Activated CD8-positive, alpha-beta T cell treated with anti-CD3 and anti-CD28 coated beads for 36 hours (primary cell): ENCODE measurements around the gene PLAGL2. TPM values are rescaled to one million over a fixed set of nuclear protein-coding genes. Genes with fewer than 3 reads are reported as not detected.

Experiments
- ATAC-seq: fragments of 200-7000 bp; cut with Tn5 transposase; one replicate; pipeline ENCODE4 v1.10.0; 2021; ENCODE audit warnings: mild to moderate bottlenecking, moderate library complexity
- CTCF ChIA-PET: fragments of 350-600 bp; sonication (Branson Sonifier 250); formaldehyde crosslinking; loops from one replicate; lab custom pipeline; 2021; ENCODE audit warnings: antibody characterized with exemption; lab: Charles Lee
- POLR2A ChIA-PET: fragments of 350-600 bp; sonication (Branson Sonifier 250); formaldehyde crosslinking; loops from one replicate; lab custom pipeline; 2021; ENCODE audit warnings: antibody characterized with exemption; lab: Charles Lee
- DNase-seq: peaks from one replicate; pipeline ENCODE4 v3.0.0-alpha.2; 2020
- H3K27ac Mint-ChIP-seq: one replicate; pipeline ENCODE4 v1.8.0; 2021; ENCODE audit warnings: mild to moderate bottlenecking, mixed read lengths
- H3K27me3 Mint-ChIP-seq: one replicate; pipeline ENCODE4 v1.8.0; 2021; ENCODE audit warnings: mixed read lengths
- H3K36me3 Mint-ChIP-seq: one replicate; pipeline ENCODE4 v1.8.0; 2021; ENCODE audit warnings: low read depth, mixed read lengths
- H3K4me1 Mint-ChIP-seq: one replicate; pipeline ENCODE4 v1.8.0; 2021; ENCODE audit warnings: low read depth, mixed read lengths
- H3K4me3 Mint-ChIP-seq: one replicate; pipeline ENCODE4 v1.8.0; 2021; ENCODE audit warnings: mild to moderate bottlenecking, moderate library complexity, mixed read lengths
- H3K9me3 Mint-ChIP-seq: one replicate; pipeline ENCODE4 v1.8.0; 2021; ENCODE audit warnings: mixed read lengths
- intact Hi-C: fragments of 100-400 bp; cut with micrococcal nuclease; formaldehyde crosslinking; loops from one replicate; pipeline ENCODE4 v1.10.0; 2022
- total RNA-seq, 2 experiments: library from RNA; stranded (reverse); gene quantifications; one replicate each; pipeline ENCODE4 v1.2.3, GENCODE V29; 2021
- TF ChIP-seq, protein P1 (sequence below): fragments of 200-600 bp; IDR thresholded peaks from one replicate; pipeline ENCODE4 v1.8.0; 2022; ENCODE audit warnings: antibody characterized with exemption, mild to moderate bottlenecking

PLAGL2 gene
- total RNA-seq, 2 experiments from 2014 or later = 70.6 to 71.5 TPM

DNA sequence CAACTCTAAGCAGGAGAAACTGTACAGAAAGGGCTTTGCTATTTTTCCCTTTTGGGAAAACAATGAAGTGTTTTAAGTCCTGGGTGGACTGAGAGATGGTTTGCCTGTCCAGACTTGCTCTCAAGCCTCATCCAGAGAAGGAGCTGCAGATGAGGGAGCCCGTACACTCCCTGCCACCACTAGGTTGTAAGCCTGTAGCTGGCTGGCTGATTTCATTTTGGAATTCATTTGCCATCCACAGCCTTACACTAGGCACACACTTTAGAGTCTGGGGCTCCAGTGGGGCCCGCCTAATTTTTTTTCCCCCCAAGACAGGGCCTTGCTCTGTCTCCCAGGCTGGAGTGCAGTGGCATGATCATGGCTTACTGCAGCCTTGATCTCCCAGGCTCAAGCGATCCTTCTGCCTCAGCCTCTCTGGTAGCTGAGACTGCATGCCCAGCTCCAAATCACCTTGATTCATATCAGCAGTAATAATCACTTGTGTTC, 28.5 kb upstream of the PLAGL2 start:
- Mint-ChIP-seq H3K4me3 (no peak overlapping the region), H3K27me3 (no peaks in the 10 kb centered on the region), H3K9me3 (no peaks in the 10 kb centered on the region), H3K4me1 (peaks cover 49% of the 10 kb centered on the region), H3K27ac (peak overlapping the region; percentile 80), H3K36me3 (peaks cover 60% of the 10 kb centered on the region)
- CTCF ChIA-PET = no interaction called here
- ATAC-seq = no peak
- TF ChIP-seq, protein P1, sequence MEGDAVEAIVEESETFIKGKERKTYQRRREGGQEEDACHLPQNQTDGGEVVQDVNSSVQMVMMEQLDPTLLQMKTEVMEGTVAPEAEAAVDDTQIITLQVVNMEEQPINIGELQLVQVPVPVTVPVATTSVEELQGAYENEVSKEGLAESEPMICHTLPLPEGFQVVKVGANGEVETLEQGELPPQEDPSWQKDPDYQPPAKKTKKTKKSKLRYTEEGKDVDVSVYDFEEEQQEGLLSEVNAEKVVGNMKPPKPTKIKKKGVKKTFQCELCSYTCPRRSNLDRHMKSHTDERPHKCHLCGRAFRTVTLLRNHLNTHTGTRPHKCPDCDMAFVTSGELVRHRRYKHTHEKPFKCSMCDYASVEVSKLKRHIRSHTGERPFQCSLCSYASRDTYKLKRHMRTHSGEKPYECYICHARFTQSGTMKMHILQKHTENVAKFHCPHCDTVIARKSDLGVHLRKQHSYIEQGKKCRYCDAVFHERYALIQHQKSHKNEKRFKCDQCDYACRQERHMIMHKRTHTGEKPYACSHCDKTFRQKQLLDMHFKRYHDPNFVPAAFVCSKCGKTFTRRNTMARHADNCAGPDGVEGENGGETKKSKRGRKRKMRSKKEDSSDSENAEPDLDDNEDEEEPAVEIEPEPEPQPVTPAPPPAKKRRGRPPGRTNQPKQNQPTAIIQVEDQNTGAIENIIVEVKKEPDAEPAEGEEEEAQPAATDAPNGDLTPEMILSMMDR = no peak
- no peak for DNase-seq
- POLR2A ChIA-PET = interaction anchor here (0.7 to 1.1 kb wide), 4 partner anchors 10 to 123 kb away, joined by 3 read pairs; no protein-coding TSS in a partner anchor
- intact Hi-C loops = no loop called here

DNA sequence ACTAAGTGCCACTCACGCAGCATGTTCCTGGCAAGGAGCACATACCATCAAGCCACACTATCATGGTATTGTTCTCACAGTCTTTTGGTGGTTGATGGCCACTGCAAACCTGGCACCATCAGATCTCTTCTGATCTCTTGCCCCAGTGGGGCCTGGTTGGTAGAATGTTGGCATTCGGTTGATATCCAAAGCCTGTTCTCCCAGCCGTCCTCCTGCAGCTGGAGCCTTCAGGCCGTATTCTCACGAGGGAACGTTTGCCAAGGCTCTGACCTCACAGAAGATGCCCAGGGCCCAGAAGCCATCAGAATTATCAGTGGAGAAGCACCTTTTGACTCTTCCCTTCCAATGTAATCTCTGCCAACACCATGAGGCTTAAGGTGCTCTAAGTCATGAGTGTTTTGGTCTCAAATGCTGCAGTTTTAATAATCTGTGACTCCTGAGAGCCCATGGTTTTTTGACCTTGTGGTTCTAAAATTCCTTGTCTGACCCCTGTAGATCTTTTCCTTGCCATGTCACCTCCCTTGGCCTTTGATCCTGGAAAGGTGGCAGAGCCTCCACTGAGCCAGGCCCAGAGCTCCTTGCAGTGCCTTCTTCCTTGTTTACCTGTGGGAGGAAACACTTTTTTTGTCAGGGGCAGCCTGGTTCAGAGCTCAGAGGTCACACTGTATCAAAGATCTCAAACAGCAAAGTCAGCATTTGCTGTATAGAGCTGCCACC, 27.9 kb upstream of the PLAGL2 start:
- intact Hi-C loops = no loop called here
- H3K4me1 Mint-ChIP-seq = peaks cover 51% of the 10 kb centered on the region
- peaks cover 66% of the 10 kb centered on the region for H3K36me3 Mint-ChIP-seq
- ChIA-PET CTCF (no interaction called here), POLR2A (interaction anchor here (0.7 to 1.8 kb wide), 3 partner anchors 11 to 124 kb away, joined by 3 to 4 read pairs (median 3); no protein-coding TSS in a partner anchor)
- TF ChIP-seq, protein P1 = no peak
- no peak overlapping the region for H3K4me3 Mint-ChIP-seq
- peak overlapping the region; percentile 80 for H3K27ac Mint-ChIP-seq
- H3K27me3 Mint-ChIP-seq = no peaks in the 10 kb centered on the region
- no peak for DNase-seq
- no peaks in the 10 kb centered on the region for H3K9me3 Mint-ChIP-seq
- ATAC-seq = no peak

DNA sequence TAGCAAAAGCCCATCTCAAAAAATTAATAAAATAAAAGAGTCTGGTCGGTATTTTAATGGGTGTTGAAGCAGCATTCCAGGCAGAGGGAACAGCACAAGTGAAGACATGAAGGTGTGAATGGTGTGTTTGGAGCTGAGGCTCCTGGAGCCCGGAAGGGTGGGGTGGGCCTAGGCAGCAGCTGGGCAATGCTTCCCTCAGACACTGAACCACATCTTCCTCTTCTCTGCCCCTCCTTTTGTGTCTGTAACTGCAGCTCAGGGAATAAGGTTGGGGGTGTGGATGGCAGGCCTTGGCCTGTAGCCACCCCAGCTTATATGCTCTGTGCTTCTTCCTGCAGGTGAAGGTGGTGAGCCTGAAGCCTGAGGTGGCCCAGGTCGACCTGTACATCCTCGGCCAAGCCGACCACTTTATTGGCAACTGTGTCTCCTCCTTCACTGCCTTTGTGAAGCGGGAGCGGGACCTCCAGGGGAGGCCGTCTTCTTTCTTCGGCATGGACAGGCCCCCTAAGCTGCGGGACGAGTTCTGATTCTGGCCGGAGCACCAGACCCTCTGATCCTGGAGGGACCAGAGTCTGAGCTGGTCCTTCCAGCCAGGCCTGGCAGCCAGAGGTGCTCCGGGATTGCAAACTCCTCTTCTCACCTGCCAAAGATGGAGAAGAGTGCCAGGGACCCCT, 26.7 kb upstream of the PLAGL2 start:
- peaks cover 42% of the 10 kb centered on the region for H3K4me1 Mint-ChIP-seq
- DNase-seq = no peak
- no peaks in the 10 kb centered on the region for H3K9me3 Mint-ChIP-seq
- POLR2A ChIA-PET = interaction anchor here (0.7 to 2.7 kb wide), 4 partner anchors 8 to 46 kb away, joined by 4 to 9 read pairs (median 6); no protein-coding TSS in a partner anchor
- peak overlapping the region; percentile 80 for H3K27ac Mint-ChIP-seq
- no peaks in the 10 kb centered on the region for H3K27me3 Mint-ChIP-seq
- TF ChIP-seq, protein P1 = no peak
- peaks cover 71% of the 10 kb centered on the region for H3K36me3 Mint-ChIP-seq
- no peak overlapping the region for H3K4me3 Mint-ChIP-seq
- no peak for ATAC-seq
- CTCF ChIA-PET = interaction anchor here (1.6 to 2.5 kb wide), 2 partner anchors 7 to 9 kb away, joined by 5 to 11 read pairs; no protein-coding TSS in a partner anchor
- intact Hi-C loops = no loop called here

DNA sequence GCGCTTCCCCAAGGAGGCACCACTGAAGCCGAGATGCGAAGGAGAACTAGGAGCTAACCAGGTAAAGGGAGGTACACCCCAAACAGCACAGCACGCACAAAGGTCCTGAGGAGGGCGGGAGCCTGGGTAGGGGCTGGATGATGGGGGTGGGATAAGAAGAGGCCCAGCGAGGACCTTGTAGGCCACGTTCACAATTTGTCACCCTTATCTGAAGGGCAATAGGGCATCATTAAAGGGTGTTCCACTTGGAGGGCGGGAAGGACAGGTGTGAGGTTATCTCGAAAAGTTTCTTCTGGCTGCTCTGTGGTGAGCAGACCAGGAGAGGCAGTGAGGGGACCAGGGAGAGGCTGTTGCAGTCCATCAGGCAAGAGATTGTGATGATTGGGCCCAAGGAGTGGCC, 25.7 kb upstream of the PLAGL2 start:
- no peak overlapping the region for H3K4me3 Mint-ChIP-seq
- H3K36me3 Mint-ChIP-seq = peaks cover 76% of the 10 kb centered on the region
- H3K4me1 Mint-ChIP-seq = peaks cover 38% of the 10 kb centered on the region
- POLR2A ChIA-PET = interaction anchor here (1.2 to 3.0 kb wide), 10 partner anchors 9 to 56 kb away, joined by 3 to 16 read pairs (median 9); no protein-coding TSS in a partner anchor
- peak overlapping the region; percentile 97 for H3K27ac Mint-ChIP-seq
- TF ChIP-seq, protein P1 = no peak
- intact Hi-C loops = loop anchor here (2.0 kb wide), 1 partner anchor 20 kb away; no protein-coding TSS in a partner anchor
- CTCF ChIA-PET = interaction anchor here (1.6 to 2.5 kb wide), 3 partner anchors 8 to 19 kb away, joined by 5 to 11 read pairs (median 7); no protein-coding TSS in a partner anchor
- no peak for DNase-seq
- ATAC-seq = no peak
- no peaks in the 10 kb centered on the region for H3K9me3 Mint-ChIP-seq
- H3K27me3 Mint-ChIP-seq = no peaks in the 10 kb centered on the region
